Epithelial cell of proximal tubule (primary cell): ENCODE measurements around the gene STOML1. TPM values are rescaled to one million over a fixed set of nuclear protein-coding genes. Genes with fewer than 3 reads are reported as not detected.

Experiments
- DNase-seq: peaks from one replicate; pipeline ENCODE4 v3.0.0-alpha.2; 2011; ENCODE audit warnings: low read depth
- H3K4me3 ChIP-seq: 2 replicates; pipeline ENCODE4 v1.5.1; 2011; ENCODE audit warnings: low read depth, mild to moderate bottlenecking, low read length
- total RNA-seq: library from RNA; depleted of rRNA; stranded (reverse); fragments of >200 nt; gene quantifications from 2 replicates; pipeline ENCODE4 v1.2.3, GENCODE V29; 2015
- TF ChIP-seq, protein P1 (sequence below): conservative IDR thresholded peaks from 2 replicates; pipeline ENCODE4 v1.5.1; 2012; ENCODE audit warnings: low read depth, mild to moderate bottlenecking, low read length

Gene STOML1
- total RNA-seq = 13.5 and 26.4 TPM in 2 replicates

DNA sequence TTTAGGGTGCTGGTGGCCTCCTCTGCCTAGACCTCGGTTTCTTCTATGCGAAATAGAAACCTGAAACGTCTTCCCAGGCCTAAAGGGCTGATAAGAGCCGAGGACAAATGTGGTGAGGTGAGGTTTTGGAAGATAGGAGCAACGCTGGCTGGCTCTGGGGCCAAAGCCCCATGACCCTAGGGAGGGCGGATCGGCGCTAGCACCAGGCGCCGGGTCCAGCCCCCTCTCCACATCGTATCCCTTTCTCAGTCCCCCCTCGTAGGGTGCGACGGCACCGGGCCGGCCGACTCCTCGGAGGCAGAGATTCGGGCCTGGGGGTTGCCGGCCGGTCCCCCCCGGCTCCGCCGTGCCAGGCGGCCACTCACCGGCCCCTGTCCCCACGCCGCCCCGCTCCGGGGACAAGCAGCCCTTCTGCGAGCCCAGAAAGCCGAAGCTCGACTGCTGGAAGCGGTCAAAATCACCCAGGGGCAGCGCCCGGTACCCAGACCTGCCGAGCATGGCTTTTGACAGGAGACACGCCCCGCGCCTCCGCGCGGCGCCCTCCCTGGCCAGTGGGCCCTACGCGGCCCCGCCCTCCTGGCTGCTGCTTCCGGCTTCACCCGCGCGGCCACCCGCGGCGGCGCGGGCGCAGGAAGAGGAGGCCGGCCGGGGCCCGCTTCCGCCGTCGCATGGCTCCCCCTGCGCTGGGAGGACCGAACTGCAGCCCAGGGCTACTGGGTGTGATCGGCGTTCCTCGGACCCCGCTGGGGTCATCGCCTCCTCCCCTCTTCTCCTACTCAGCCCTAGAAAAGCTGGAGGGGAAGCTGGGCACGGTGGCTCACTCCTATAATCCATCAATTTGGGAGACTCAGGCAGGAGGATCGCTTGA, at the start of gene STOML1:
Gene STOML1, minus strand, starts transcription at position 570 of the 868 bp plus-strand sequence. Its CDS starts 72 bp downstream, at position 498.
- DNase-seq = no peak
- TF ChIP-seq, protein P1, sequence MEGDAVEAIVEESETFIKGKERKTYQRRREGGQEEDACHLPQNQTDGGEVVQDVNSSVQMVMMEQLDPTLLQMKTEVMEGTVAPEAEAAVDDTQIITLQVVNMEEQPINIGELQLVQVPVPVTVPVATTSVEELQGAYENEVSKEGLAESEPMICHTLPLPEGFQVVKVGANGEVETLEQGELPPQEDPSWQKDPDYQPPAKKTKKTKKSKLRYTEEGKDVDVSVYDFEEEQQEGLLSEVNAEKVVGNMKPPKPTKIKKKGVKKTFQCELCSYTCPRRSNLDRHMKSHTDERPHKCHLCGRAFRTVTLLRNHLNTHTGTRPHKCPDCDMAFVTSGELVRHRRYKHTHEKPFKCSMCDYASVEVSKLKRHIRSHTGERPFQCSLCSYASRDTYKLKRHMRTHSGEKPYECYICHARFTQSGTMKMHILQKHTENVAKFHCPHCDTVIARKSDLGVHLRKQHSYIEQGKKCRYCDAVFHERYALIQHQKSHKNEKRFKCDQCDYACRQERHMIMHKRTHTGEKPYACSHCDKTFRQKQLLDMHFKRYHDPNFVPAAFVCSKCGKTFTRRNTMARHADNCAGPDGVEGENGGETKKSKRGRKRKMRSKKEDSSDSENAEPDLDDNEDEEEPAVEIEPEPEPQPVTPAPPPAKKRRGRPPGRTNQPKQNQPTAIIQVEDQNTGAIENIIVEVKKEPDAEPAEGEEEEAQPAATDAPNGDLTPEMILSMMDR = peak; percentile 69

GRCh38 chr15:74041311-74041756, 49.2 kb upstream of the STOML1 start:
- no peak overlapping the region for H3K4me3 ChIP-seq
- DNase-seq = no peak
- TF ChIP-seq, protein P1 = no peak

More for the DNA sequence above, at the start of gene STOML1:
- peak within 1 kb of the TSS; percentile 84 for H3K4me3 ChIP-seq

GRCh38 chr15:74040109-74040850, 48.2 kb upstream of the STOML1 start:
- TF ChIP-seq, protein P1 = no peak
- DNase-seq = no peak
- H3K4me3 ChIP-seq = no peak overlapping the region

DNA sequence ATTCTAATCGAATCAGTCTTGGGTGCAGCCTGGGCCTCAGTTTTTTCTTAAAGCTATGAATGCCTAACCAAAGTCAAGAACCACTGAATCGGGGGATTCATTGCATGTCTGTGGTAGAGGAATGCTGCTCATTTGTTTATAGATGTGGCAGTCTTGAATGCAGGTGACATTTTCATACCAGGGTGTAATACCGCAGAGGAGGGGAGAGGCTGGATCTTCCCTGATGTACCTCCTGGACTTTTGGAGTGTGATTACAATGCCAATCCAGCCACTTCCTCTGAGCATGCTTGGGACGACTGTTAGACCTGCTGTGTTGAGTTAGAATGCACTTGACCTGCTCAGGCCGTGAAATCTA, 47.5 kb upstream of the STOML1 start:
- DNase-seq = no peak
- H3K4me3 ChIP-seq = no peak overlapping the region

DNA sequence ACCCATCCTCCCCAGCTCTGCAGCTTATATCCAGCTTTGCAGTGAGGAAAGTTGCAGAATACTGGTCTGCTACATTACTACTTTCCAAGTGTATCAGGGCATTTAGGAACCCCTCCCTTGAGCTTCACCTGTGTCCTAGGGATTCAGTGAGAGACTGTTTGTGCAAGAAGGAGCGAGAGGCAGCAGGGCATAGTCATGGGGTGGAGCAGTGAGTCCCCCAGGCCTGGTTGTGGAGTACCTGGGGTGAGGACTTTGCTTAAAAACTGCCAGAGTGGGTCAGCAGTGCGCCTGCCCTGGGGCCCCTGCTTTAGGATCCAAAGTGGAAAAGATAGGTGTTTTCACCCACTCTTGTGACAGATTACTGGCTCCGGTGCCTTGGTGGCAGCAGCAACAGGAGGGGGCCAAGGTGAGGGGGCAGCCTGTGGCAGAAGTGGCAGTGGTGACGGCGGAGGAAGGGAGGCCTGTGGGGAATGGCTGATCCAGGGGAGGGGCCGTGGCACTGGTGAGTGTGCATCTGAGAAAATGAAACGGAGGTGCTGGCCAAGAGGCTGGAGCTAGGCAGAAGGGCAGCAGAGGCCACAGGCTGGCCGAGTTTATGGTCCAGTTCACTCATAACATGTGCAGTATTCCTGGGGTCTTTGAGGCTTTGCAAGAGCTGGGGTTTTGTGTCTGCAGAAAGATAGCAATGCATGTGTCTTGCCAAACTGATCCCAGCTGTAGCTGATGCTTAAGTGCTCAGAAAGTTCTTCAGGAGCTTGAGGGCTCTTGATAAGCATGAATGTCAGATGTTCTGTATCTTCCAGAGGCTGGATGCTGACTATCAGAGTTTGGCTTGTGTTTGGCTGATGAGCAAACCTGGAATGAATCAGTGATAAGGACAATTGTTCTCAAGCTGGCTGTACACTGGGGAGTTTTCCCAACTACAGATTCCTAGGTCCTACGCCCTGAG, 46.9 kb upstream of the STOML1 start:
- TF ChIP-seq, protein P1 = no peak
- DNase-seq = no peak
- H3K4me3 ChIP-seq = no peak overlapping the region

More for the DNA sequence above, 47.5 kb upstream of the STOML1 start:
- TF ChIP-seq, protein P1 = no peak
